ENCODE measurements around the gene ATG101. TPM values are rescaled to one million over a fixed set of nuclear protein-coding genes. Genes with fewer than 3 reads are reported as not detected.

The ATG101 gene
- polyA plus RNA-seq, 12 donors: 16.1 to 32.0 (median 23.8) TPM; not detected in 1

Other genes starting within 250 kb of the ATG101 start
- 1 to 10 TPM in 8 of 12 donors, under 1 TPM in 3, not detected in 1; 0.78 to 2.8 (median 1.2) TPM for gene FIGNL2, start 221.3 kb upstream of the ATG101 start, polyA plus RNA-seq (ENCODE audit: insufficient read length in 12 of 12)
- under 1 TPM in 6 of 12 donors, not detected in 6; 0.08 to 0.36 (median 0.20) TPM for gene ANKRD33, start 181.9 kb upstream of the ATG101 start, polyA plus RNA-seq (ENCODE audit: insufficient read length in 12 of 12)
- gene ACVRL1, start 162.5 kb upstream of the ATG101 start, polyA plus RNA-seq (ENCODE audit: insufficient read length in 12 of 12): 10 to 100 TPM in 11 of 12 donors, not detected in 1; 39.3 to 55.1 (median 47.0) TPM
- 10 to 100 TPM in 11 of 12 donors, not detected in 1; 13.1 to 20.9 (median 16.2) TPM for gene ACVR1B, start 118.3 kb upstream of the ATG101 start, polyA plus RNA-seq (ENCODE audit: insufficient read length in 12 of 12)
- gene TAMALIN, start 63.0 kb upstream of the ATG101 start, polyA plus RNA-seq (ENCODE audit: insufficient read length in 12 of 12): 10 to 100 TPM in 11 of 12 donors, not detected in 1; 11.9 to 22.5 (median 14.9) TPM
- 100 to 1,000 TPM in 2 of 12 donors, 10 to 100 TPM in 9, not detected in 1; 17.2 to 132 (median 32.6) TPM for gene NR4A1, start 18.5 kb upstream of the ATG101 start, polyA plus RNA-seq (ENCODE audit: insufficient read length in 12 of 12)
- under 1 TPM in 2 of 12 donors, not detected in 10; 0.19 to 0.44 TPM for gene SMIM41, start 9.7 kb downstream of the ATG101 start, polyA plus RNA-seq (ENCODE audit: insufficient read length in 12 of 12)
- gene KRT80, start 122.0 kb downstream of the ATG101 start, polyA plus RNA-seq (ENCODE audit: insufficient read length in 12 of 12): 10 to 100 TPM in 3 of 12 donors, 1 to 10 TPM in 8, not detected in 1; 4.0 to 13.2 (median 8.4) TPM
- gene KRT7, start 163.3 kb downstream of the ATG101 start, polyA plus RNA-seq (ENCODE audit: insufficient read length in 12 of 12): 1 to 10 TPM in 3 of 12 donors, under 1 TPM in 6, not detected in 3; 0.69 to 3.3 (median 0.81) TPM
- gene KRT86, start 204.7 kb downstream of the ATG101 start, polyA plus RNA-seq (ENCODE audit: insufficient read length in 12 of 12): under 1 TPM in 9 of 12 donors, not detected in 3; 0.10 to 0.50 (median 0.21) TPM
- gene KRT81, start 221.6 kb downstream of the ATG101 start, polyA plus RNA-seq (ENCODE audit: insufficient read length in 12 of 12): under 1 TPM in 7 of 12 donors, not detected in 5; 0.08 to 0.25 (median 0.14) TPM

Data from muscle of arm (tissue), 12 donors.